Erythroblast (primary cell): ENCODE results near the gene SUPT3H.

Source experiments
- GATA1 ChIP-seq: IDR thresholded peaks from 2 replicates; pipeline ENCODE4 v1.6.1; 2011; ENCODE audit warnings: low read depth, mild to moderate bottlenecking, control low read depth, low read length, moderate library complexity
- POLR2A ChIP-seq: IDR thresholded peaks from 2 replicates; pipeline ENCODE4 v1.6.1; 2011; ENCODE audit warnings: mild to moderate bottlenecking, low read length

- no peak for TF ChIP-seq POLR2A
- TF ChIP-seq GATA1 = no peak
Observed at GRCh38 chr6:45054610-45055009, 323.1 kb downstream of the SUPT3H start.
